Measurements from ENCODE around the gene GNAT3.

GNAT3 gene

GRCh38 chr7:80415522-80415921 is 96.3 kb downstream of the GNAT3 start:
- Histone ChIP-seq H2BK5ac (ENCODE audit: low read depth, low read length, poor library complexity) (no peak overlapping the region), H3K36me3 (ENCODE audit: control insufficient read depth in 1 of 2, insufficient read depth in 2 of 2, low read length in 2 of 2) (no peaks in the 10 kb centered on the region), H3K4ac (ENCODE audit: low read depth, low read length) (no peak overlapping the region), H2BK12ac (ENCODE audit: low read length) (no peak overlapping the region), H3K14ac (ENCODE audit: low read length) (no peak overlapping the region), H3K27me3 (ENCODE audit: insufficient read depth, low read length) (no peaks in the 10 kb centered on the region), H4K91ac (ENCODE audit: low read depth, low read length) (no peak overlapping the region), H3K18ac (ENCODE audit: low read length) (no peak overlapping the region), H3K79me1 (ENCODE audit: low read length) (no peaks in the 10 kb centered on the region), H3K79me2 (ENCODE audit: control insufficient read depth, insufficient read depth, low read length, poor library complexity) (no peaks in the 10 kb centered on the region), H3K27ac (ENCODE audit: low read depth, low read length) (no peak overlapping the region), H3K4me2 (ENCODE audit: low read length) (no peak overlapping the region), H2AK5ac (ENCODE audit: low read length) (no peak overlapping the region), H3K23ac (ENCODE audit: low read length) (no peak overlapping the region), H2BK120ac (ENCODE audit: insufficient read depth, low read length, poor library complexity) (no peak overlapping the region), H3K9me3 (ENCODE audit: insufficient read depth, low read depth, low read length) (no peaks in the 10 kb centered on the region), H3K9ac (ENCODE audit: low read length) (no peak overlapping the region), H4K8ac (ENCODE audit: low read depth, low read length) (no peak overlapping the region), H3K4me3 (ENCODE audit: low read depth, low read length) (no peak overlapping the region), H2AFZ (ENCODE audit: insufficient read depth, low read length, poor library complexity) (no peak overlapping the region), H3K4me1 (ENCODE audit: control insufficient read depth in 1 of 2, insufficient read depth in 2 of 2, low read length in 2 of 2) (no peaks in the 10 kb centered on the region), H4K12ac (ENCODE audit: low read depth, low read length) (no peak overlapping the region)
- no CpG with 5 or more reads among the region's 1 CpG for WGBS (ENCODE audit: extremely low coverage, insufficient coverage, insufficient read length)
- no peak for DNase-seq

GRCh38 chr7:80415114-80415513 is 96.8 kb downstream of the GNAT3 start:
- DNase-seq = no peak
- H3K36me3 ChIP-seq (ENCODE audit: control insufficient read depth in 1 of 2, insufficient read depth in 2 of 2, low read length in 2 of 2) = no peaks in the 10 kb centered on the region

DNA sequence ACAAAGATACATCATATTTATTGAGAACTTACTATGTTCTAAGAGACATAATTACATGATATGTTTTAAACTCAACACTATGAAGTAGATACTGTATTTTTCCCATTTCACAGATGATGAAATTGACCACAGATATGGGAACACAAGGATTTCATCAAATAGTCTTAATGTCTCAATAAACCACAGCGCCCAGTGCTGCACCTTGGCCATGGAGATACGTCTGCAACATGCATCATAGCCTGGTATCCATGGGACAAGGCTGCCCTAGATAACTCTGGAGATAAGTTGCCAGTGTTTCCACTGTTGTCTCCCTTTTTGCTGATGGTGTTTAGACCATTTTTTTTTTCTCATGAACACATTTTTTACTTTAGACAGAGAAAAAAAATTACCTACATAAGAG is 97.5 kb downstream of the GNAT3 start:
- no peak for DNase-seq
- Histone ChIP-seq H4K12ac (ENCODE audit: low read depth, low read length) (no peak overlapping the region), H2BK5ac (ENCODE audit: low read depth, low read length, poor library complexity) (no peak overlapping the region), H3K36me3 (ENCODE audit: control insufficient read depth in 1 of 2, insufficient read depth in 2 of 2, low read length in 2 of 2) (no peaks in the 10 kb centered on the region), H4K91ac (ENCODE audit: low read depth, low read length) (no peak overlapping the region), H3K4me2 (ENCODE audit: low read length) (no peak overlapping the region), H2AK5ac (ENCODE audit: low read length) (no peak overlapping the region), H3K9me3 (ENCODE audit: insufficient read depth, low read depth, low read length) (no peaks in the 10 kb centered on the region), H2BK120ac (ENCODE audit: insufficient read depth, low read length, poor library complexity) (no peak overlapping the region), H3K79me2 (ENCODE audit: control insufficient read depth, insufficient read depth, low read length, poor library complexity) (no peaks in the 10 kb centered on the region), H4K8ac (ENCODE audit: low read depth, low read length) (no peak overlapping the region), H3K4ac (ENCODE audit: low read depth, low read length) (no peak overlapping the region), H3K4me3 (ENCODE audit: low read depth, low read length) (no peak overlapping the region), H3K18ac (ENCODE audit: low read length) (no peak overlapping the region), H3K79me1 (ENCODE audit: low read length) (no peaks in the 10 kb centered on the region), H3K23ac (ENCODE audit: low read length) (peak overlapping the region; percentile 25), H3K4me1 (ENCODE audit: control insufficient read depth in 1 of 2, insufficient read depth in 2 of 2, low read length in 2 of 2) (no peaks in the 10 kb centered on the region), H3K27ac (ENCODE audit: low read depth, low read length) (no peak overlapping the region), H3K9ac (ENCODE audit: low read length) (no peak overlapping the region), H3K27me3 (ENCODE audit: insufficient read depth, low read length) (no peaks in the 10 kb centered on the region), H3K14ac (ENCODE audit: low read length) (no peak overlapping the region), H2BK12ac (ENCODE audit: low read length) (no peak overlapping the region), H2AFZ (ENCODE audit: insufficient read depth, low read length, poor library complexity) (no peak overlapping the region)
- WGBS (ENCODE audit: extremely low coverage, insufficient coverage, insufficient read length) = no CpG with 5 or more reads among the region's 2 CpGs

More at GRCh38 chr7:80415114-80415513, 96.8 kb downstream of the GNAT3 start:
- WGBS (ENCODE audit: extremely low coverage, insufficient coverage, insufficient read length) = no CpG with 5 or more reads among the region's 3 CpGs
- no peak overlapping the region for H4K12ac ChIP-seq (ENCODE audit: low read depth, low read length)
- H3K9ac ChIP-seq (ENCODE audit: low read length) = no peak overlapping the region
- H3K27me3 ChIP-seq (ENCODE audit: insufficient read depth, low read length) = no peaks in the 10 kb centered on the region
- H2BK5ac ChIP-seq (ENCODE audit: low read depth, low read length, poor library complexity) = no peak overlapping the region
- no peak overlapping the region for H3K14ac ChIP-seq (ENCODE audit: low read length)
- no peak overlapping the region for H2BK120ac ChIP-seq (ENCODE audit: insufficient read depth, low read length, poor library complexity)
- H4K8ac ChIP-seq (ENCODE audit: low read depth, low read length) = no peak overlapping the region
- no peak overlapping the region for H2AK5ac ChIP-seq (ENCODE audit: low read length)
- no peak overlapping the region for H3K23ac ChIP-seq (ENCODE audit: low read length)
- H2AFZ ChIP-seq (ENCODE audit: insufficient read depth, low read length, poor library complexity) = no peak overlapping the region
- no peaks in the 10 kb centered on the region for H3K79me1 ChIP-seq (ENCODE audit: low read length)
- H3K4me1 ChIP-seq (ENCODE audit: control insufficient read depth in 1 of 2, insufficient read depth in 2 of 2, low read length in 2 of 2) = no peaks in the 10 kb centered on the region
- H3K4me2 ChIP-seq (ENCODE audit: low read length) = no peak overlapping the region
- no peak overlapping the region for H2BK12ac ChIP-seq (ENCODE audit: low read length)
- H3K4me3 ChIP-seq (ENCODE audit: low read depth, low read length) = no peak overlapping the region
- no peak overlapping the region for H3K4ac ChIP-seq (ENCODE audit: low read depth, low read length)
- H4K91ac ChIP-seq (ENCODE audit: low read depth, low read length) = no peak overlapping the region
- H3K27ac ChIP-seq (ENCODE audit: low read depth, low read length) = no peak overlapping the region
- no peaks in the 10 kb centered on the region for H3K9me3 ChIP-seq (ENCODE audit: insufficient read depth, low read depth, low read length)
- H3K18ac ChIP-seq (ENCODE audit: low read length) = no peak overlapping the region
- no peaks in the 10 kb centered on the region for H3K79me2 ChIP-seq (ENCODE audit: control insufficient read depth, insufficient read depth, low read length, poor library complexity)

DNA sequence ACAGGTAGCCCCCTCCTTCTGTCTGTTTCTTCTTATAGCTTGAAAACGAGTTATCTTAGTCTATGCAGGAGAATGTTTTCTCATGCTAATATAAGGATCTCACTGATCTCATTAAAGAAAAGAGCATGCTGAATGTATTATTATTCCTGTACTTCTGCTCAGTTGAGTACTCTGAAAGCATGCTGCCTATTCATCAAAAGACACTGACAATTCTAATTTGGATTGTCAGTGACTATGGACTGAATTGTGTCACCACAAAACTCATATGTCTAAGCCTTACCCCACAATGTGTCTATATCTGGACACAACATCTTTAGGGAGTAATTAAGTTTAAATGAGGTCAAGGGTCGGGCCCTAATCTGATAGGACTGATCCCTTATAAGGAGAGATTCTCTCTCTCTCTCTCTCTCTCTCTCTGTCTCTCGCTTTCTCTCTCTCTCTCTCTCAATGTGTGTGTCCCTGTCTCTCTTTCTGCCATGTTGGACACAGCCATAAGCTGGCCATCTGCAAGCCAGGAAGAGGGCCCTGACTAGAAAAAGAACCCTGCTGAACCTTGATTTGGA is 98.4 kb downstream of the GNAT3 start:
- Histone ChIP-seq H3K23ac (ENCODE audit: low read length) (no peak overlapping the region), H3K36me3 (ENCODE audit: control insufficient read depth in 1 of 2, insufficient read depth in 2 of 2, low read length in 2 of 2) (no peaks in the 10 kb centered on the region), H4K12ac (ENCODE audit: low read depth, low read length) (no peak overlapping the region), H2BK5ac (ENCODE audit: low read depth, low read length, poor library complexity) (no peak overlapping the region), H3K79me1 (ENCODE audit: low read length) (no peaks in the 10 kb centered on the region), H3K4me2 (ENCODE audit: low read length) (no peak overlapping the region), H3K9ac (ENCODE audit: low read length) (no peak overlapping the region), H3K4me3 (ENCODE audit: low read depth, low read length) (no peak overlapping the region), H2AFZ (ENCODE audit: insufficient read depth, low read length, poor library complexity) (no peak overlapping the region), H3K18ac (ENCODE audit: low read length) (no peak overlapping the region), H3K27ac (ENCODE audit: low read depth, low read length) (no peak overlapping the region), H4K8ac (ENCODE audit: low read depth, low read length) (no peak overlapping the region), H2BK12ac (ENCODE audit: low read length) (no peak overlapping the region), H3K4ac (ENCODE audit: low read depth, low read length) (no peak overlapping the region), H3K27me3 (ENCODE audit: insufficient read depth, low read length) (no peaks in the 10 kb centered on the region), H2BK120ac (ENCODE audit: insufficient read depth, low read length, poor library complexity) (no peak overlapping the region), H4K91ac (ENCODE audit: low read depth, low read length) (no peak overlapping the region), H3K79me2 (ENCODE audit: control insufficient read depth, insufficient read depth, low read length, poor library complexity) (no peaks in the 10 kb centered on the region), H2AK5ac (ENCODE audit: low read length) (no peak overlapping the region), H3K14ac (ENCODE audit: low read length) (no peak overlapping the region), H3K9me3 (ENCODE audit: insufficient read depth, low read depth, low read length) (no peaks in the 10 kb centered on the region), H3K4me1 (ENCODE audit: control insufficient read depth in 1 of 2, insufficient read depth in 2 of 2, low read length in 2 of 2) (no peaks in the 10 kb centered on the region)
- WGBS (ENCODE audit: extremely low coverage, insufficient coverage, insufficient read length) = no CpG with 5 or more reads among the region's 3 CpGs
- no peak for DNase-seq
